GM18951 (cell line): ENCODE measurements around the gene TTC5.
"Not testable (repeated sequence)": the region's sequence is repeated elsewhere in the genome, so short reads cannot be mapped to it uniquely, and the experiment has no call there.

ENCODE experiments used
- POLR2A ChIP-seq: IDR thresholded peaks from 4 replicates; pipeline ENCODE4 v1.6.1; 2011; ENCODE audit warnings: mild to moderate bottlenecking; ENCODE audit not compliant: insufficient read length, insufficient read depth; ENCODE audit errors: extremely low read depth
- in situ Hi-C: fragments of 300-500 bp; cut with MboI; formaldehyde crosslinking; loops from one replicate; pipeline ENCODE4 v1.12.0; 2022; ENCODE audit warnings: low sequenced_read_pairs, mixed read lengths, inconsistent platforms; ENCODE audit not compliant: unreplicated experiment

The TTC5 gene

GRCh38 chr14:20274062-20274461 lies 31.7 kb downstream of the TTC5 start:
- in situ Hi-C loops = no loop called here
- no peak for TF ChIP-seq POLR2A

GRCh38 chr14:20264361-20264760 lies 41.4 kb downstream of the TTC5 start:
- in situ Hi-C loops = not testable (repeated sequence)

- no peak for TF ChIP-seq POLR2A
- in situ Hi-C loops = no loop called here
These were observed 43.1 kb downstream of the TTC5 start for GRCh38 chr14:20262642-20263128.

DNA sequence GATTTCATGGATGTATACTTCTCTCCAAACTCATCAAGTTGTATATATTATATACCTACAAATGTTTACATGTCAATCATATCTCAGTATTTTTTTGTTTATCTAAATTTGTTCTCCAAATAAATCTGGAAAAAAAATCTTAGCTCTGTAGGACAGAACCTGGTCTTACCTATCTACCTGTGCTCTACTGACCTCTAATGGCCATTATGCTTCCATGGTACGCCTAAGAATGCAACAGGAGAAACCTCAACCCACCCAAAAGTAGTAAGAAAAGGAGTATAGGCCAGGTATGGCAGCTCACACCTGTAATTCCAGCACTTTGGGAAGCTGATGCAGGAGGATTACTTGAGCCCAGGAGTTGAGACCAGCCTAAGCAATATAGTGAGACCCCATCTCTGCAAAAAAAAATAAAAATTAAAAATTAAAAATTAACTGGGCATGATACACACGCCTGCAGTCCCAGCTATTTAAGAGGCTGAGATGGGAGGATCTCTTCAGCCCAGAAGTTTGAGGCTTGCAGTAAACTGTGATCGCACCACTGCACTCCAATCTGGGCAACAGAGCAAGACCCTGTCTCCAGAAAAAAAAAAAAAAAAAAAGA lies 58.0 kb downstream of the TTC5 start:
- in situ Hi-C loops = no loop called here
- no peak for TF ChIP-seq POLR2A
